HG03442 (cell line): Measurements from ENCODE around the gene IGFBP3.

Source experiments
- ATAC-seq: cut with Tn5 transposase; IDR thresholded peaks from one replicate; pipeline ENCODE4 v1.9.1; 2021; ENCODE audit warnings: mild to moderate bottlenecking, moderate library complexity; ENCODE audit not compliant: unreplicated experiment

IGFBP3 gene

GRCh38 chr7:45874408-45875131 lies 46.5 kb downstream of the IGFBP3 start:
- ATAC-seq: no peak

GRCh38 chr7:45873355-45873754 lies 47.7 kb downstream of the IGFBP3 start:
- ATAC-seq: no peak

- no peak for ATAC-seq
These were observed 48.1 kb downstream of the IGFBP3 start, which contains the start of gene CCDC201 for GRCh38 chr7:45873035-45873354. Gene CCDC201, minus strand, starts transcription at chr7:45873082. Its CDS starts 75 bp downstream, at chr7:45873007.

GRCh38 chr7:45872116-45873034 lies 48.7 kb downstream of the IGFBP3 start:
- no peak for ATAC-seq

- no peak for ATAC-seq
These were observed 51.6 kb downstream of the IGFBP3 start for GRCh38 chr7:45869426-45869825.

GRCh38 chr7:45867471-45867870 lies 53.6 kb downstream of the IGFBP3 start:
- no peak for ATAC-seq

- no peak for ATAC-seq
These were observed 55.3 kb downstream of the IGFBP3 start for GRCh38 chr7:45865594-45866410.

GRCh38 chr7:45863715-45864114 lies 57.4 kb downstream of the IGFBP3 start:
- no peak for ATAC-seq
